GM23248 (cell line): ENCODE measurements around the gene MEGF11. TPM values are rescaled to one million over a fixed set of nuclear protein-coding genes. Genes with fewer than 3 reads are reported as not detected.

ENCODE experiments used
- DNase-seq: peaks from one replicate; pipeline ENCODE4 v3.0.0-alpha.2; 2015
- H2AFZ ChIP-seq: fragments of 200-600 bp; sonication (generic); 2 replicates; pipeline ENCODE4 v1.6.1; 2016; ENCODE audit warnings: antibody characterized with exemption
- H3F3A ChIP-seq: fragments of 200-600 bp; sonication (generic); 2 replicates; pipeline ENCODE4 v1.6.1; 2016; ENCODE audit warnings: mild to moderate bottlenecking, antibody characterized with exemption, mixed run types; ENCODE audit not compliant: insufficient read depth
- H3K27ac ChIP-seq: fragments of 200-600 bp; sonication (generic); 2 replicates; pipeline ENCODE4 v1.5.1; 2016; ENCODE audit warnings: mild to moderate bottlenecking
- H3K27me3 ChIP-seq: fragments of 200-600 bp; sonication (generic); replicated peaks from 2 replicates; pipeline ENCODE4 v1.6.1; 2016; ENCODE audit warnings: mild to moderate bottlenecking; ENCODE audit not compliant: insufficient read depth
- H3K36me3 ChIP-seq: fragments of 200-600 bp; sonication (generic); 2 replicates; pipeline ENCODE4 v1.6.1; 2016; ENCODE audit warnings: low read depth, mild to moderate bottlenecking
- H3K4me1 ChIP-seq: fragments of 200-600 bp; sonication (generic); 2 replicates; pipeline ENCODE4 v1.6.1; 2016; ENCODE audit warnings: mild to moderate bottlenecking; ENCODE audit not compliant: insufficient read depth
- H3K4me2 ChIP-seq: fragments of 200-600 bp; sonication (generic); one replicate; pipeline ENCODE4 v1.6.1; 2016; ENCODE audit warnings: mild to moderate bottlenecking; ENCODE audit not compliant: unreplicated experiment
- H3K4me3 ChIP-seq: fragments of 200-600 bp; sonication (generic); 2 replicates; pipeline ENCODE4 v1.5.1; 2016; ENCODE audit warnings: mild to moderate bottlenecking
- H3K79me2 ChIP-seq: fragments of 200-600 bp; sonication (generic); 2 replicates; pipeline ENCODE4 v1.6.1; 2016; ENCODE audit warnings: mild to moderate bottlenecking; ENCODE audit not compliant: insufficient read depth
- H3K9ac ChIP-seq: fragments of 200-600 bp; sonication (generic); 2 replicates; pipeline ENCODE4 v1.6.1; 2016; ENCODE audit warnings: mild to moderate bottlenecking
- H3K9me2 ChIP-seq: fragments of 200-600 bp; sonication (generic); 2 replicates; pipeline ENCODE4 v1.6.1; 2016; ENCODE audit warnings: mixed run types, mild to moderate bottlenecking, moderate library complexity; ENCODE audit not compliant: insufficient read depth
- H3K9me3 ChIP-seq: fragments of 200-600 bp; sonication (generic); one replicate; pipeline ENCODE4 v1.6.1; 2017; ENCODE audit warnings: low read depth
- H4K20me1 ChIP-seq: fragments of 200-600 bp; sonication (generic); 2 replicates; pipeline ENCODE4 v1.6.0; 2016; ENCODE audit not compliant: insufficient read depth
- EZH2 ChIP-seq: fragments of 200-600 bp; sonication (generic); IDR thresholded peaks from 2 replicates; pipeline ENCODE4 v1.6.1; 2018; ENCODE audit warnings: antibody characterized with exemption, mild to moderate bottlenecking; ENCODE audit not compliant: insufficient read depth, poor library complexity, severe bottlenecking
- EZH2phosphoT487 ChIP-seq: fragments of 200-600 bp; sonication (generic); IDR thresholded peaks from 2 replicates; pipeline ENCODE4 v1.6.1; 2018; ENCODE audit warnings: antibody characterized with exemption, moderate library complexity, mild to moderate bottlenecking, low read depth; ENCODE audit not compliant: insufficient read depth
- WGBS, 2 experiments: methylation state at CpG; one replicate each; pipeline ENCODE4 v1.1.6; 2015 to 2017; ENCODE audit warnings: low lambda C conversion rate in 2 of 2, low coverage in 1 of 2; ENCODE audit errors: missing lambda C conversion rate in 2 of 2; 5-methylcytosine and 5-hydroxymethylcytosine counted together
- in situ Hi-C: fragments of 300-500 bp; cut with MboI; formaldehyde crosslinking; loops from 2 replicates; pipeline ENCODE4 v1.15.0; 2020
- polyA plus RNA-seq: library from polyadenylated mRNA; unstranded; fragments of >200 nt; fragmentation: Nextera tagmentation; extraction: Ambion mirVana; gene quantifications from 2 replicates; pipeline ENCODE4 v1.2.1, GENCODE V29; 2016
- total RNA-seq: library from RNA; depleted of rRNA; stranded (reverse); fragments of >200 nt; shearing (Covaris generic); gene quantifications from 2 replicates; pipeline ENCODE4 v1.2.3, GENCODE V29; 2014

MEGF11 gene
- total and polyA plus RNA-seq, 2 experiments from 2014 or later = 0.14 TPM; not detected in 1

DNA sequence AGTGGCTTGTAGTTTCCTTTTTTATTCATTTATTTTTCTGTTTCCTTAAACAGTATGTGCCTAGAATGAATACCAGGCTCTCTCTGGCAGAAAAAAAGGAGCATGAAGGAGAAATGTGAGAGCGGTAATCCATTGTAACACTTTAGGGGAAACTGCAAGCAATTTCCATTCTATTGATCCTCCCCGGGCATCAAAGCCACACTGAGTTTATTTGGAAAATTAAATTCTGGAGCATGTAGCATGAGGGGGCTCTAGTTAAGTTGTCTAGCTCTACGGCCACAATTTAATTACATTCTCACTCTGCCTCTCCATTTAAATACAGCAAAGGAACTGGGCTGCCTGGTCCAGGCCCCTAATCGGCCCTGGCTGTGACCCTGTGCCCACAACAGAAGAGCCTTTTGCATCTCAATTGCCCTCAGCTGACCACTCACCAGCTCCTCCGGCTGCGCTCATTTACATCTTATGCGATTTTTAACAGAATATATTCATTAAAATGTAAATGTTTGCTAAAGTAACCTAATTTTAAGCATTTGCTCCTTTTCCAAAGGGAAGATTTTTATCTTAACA lies 72.9 kb downstream of the MEGF11 start:
- no peaks in the 10 kb centered on the region for H3K9me3 ChIP-seq
- peaks cover 87% of the 10 kb centered on the region for H3K27me3 ChIP-seq
- in situ Hi-C loops = no loop called here
- no peak overlapping the region for H2AFZ ChIP-seq
- no peak overlapping the region for H3K27ac ChIP-seq
- no peak overlapping the region for H3K4me3 ChIP-seq
- no peak for DNase-seq
- H3K4me1 ChIP-seq = no peaks in the 10 kb centered on the region
- H3K9me2 ChIP-seq = no peaks in the 10 kb centered on the region
- no peaks in the 10 kb centered on the region for H3K79me2 ChIP-seq
- 67 to 69% methylated on average over 7 of the region's 7 CpGs for WGBS, 2 experiments
- H3K36me3 ChIP-seq = no peaks in the 10 kb centered on the region
- H3K9ac ChIP-seq = no peak overlapping the region
- no peaks in the 10 kb centered on the region for H4K20me1 ChIP-seq
- H3F3A ChIP-seq = no peaks in the 10 kb centered on the region
- TF ChIP-seq EZH2phosphoT487 = no peak
- TF ChIP-seq EZH2 = no peak
- no peak overlapping the region for H3K4me2 ChIP-seq

DNA sequence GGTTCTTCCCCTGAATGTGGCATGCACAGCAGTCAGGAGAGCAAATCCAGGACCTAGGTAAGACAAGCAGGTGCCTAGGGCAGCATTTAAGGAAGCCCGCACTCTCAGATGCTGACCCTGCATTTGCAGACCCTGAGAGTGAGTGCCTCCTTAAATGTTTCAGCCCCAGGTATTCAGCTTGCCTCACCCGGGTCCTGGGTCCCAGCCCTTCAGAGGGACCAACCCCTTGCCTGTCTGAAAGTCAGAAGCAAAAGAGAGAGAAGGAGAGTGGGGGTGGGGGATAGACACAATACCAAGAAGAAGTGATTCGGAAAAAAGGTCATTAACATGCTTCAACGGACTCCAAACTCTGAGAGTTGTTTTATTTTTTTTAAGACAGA lies 75.0 kb downstream of the MEGF11 start:
- no peak overlapping the region for H3K9ac ChIP-seq
- no peaks in the 10 kb centered on the region for H4K20me1 ChIP-seq
- 27 to 28% methylated on average over 4 of the region's 4 CpGs for WGBS, 2 experiments
- in situ Hi-C loops = no loop called here
- no peak for DNase-seq
- H3K9me3 ChIP-seq = no peaks in the 10 kb centered on the region
- H2AFZ ChIP-seq = no peak overlapping the region
- peaks cover 86% of the 10 kb centered on the region for H3K27me3 ChIP-seq
- no peak overlapping the region for H3K4me3 ChIP-seq
- H3K36me3 ChIP-seq = no peaks in the 10 kb centered on the region
- no peaks in the 10 kb centered on the region for H3K9me2 ChIP-seq
- TF ChIP-seq EZH2phosphoT487 = no peak
- no peak for TF ChIP-seq EZH2
- H3K4me1 ChIP-seq = no peaks in the 10 kb centered on the region
- H3K79me2 ChIP-seq = no peaks in the 10 kb centered on the region
- no peak overlapping the region for H3K4me2 ChIP-seq
- H3K27ac ChIP-seq = no peak overlapping the region
- no peaks in the 10 kb centered on the region for H3F3A ChIP-seq

DNA sequence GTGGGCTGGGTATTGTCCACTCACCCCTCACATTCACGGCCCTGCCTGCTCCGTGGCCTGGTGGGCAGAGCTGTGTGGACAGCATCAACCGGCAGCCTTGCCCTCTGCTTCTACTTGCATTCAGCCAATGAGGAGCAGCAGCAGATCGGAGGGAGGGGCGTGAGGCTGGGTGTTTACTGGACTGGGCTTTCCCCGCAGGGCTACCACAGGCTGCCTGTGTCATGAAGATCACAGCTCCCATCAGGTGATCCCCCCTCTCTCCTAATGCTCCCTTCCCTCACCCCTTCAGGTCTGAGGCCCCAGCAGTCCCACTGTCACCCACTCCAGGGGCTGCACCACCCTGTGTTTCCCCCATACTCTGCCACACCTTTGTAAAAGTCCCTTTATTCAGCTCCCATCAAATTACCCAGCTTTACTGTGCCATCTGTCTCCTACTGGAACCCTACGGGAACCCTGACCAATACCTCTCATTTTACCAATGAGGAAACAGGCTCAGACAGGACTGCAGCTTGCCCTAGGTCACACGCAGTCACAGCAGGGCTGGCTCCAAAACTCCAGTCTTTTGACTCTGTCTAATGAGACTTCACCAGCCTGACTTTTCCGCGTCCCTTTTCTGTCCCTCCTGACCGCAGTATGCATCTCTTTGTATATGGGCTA lies 81.1 kb downstream of the MEGF11 start:
- H4K20me1 ChIP-seq = no peaks in the 10 kb centered on the region
- no peaks in the 10 kb centered on the region for H3K9me3 ChIP-seq
- H3K4me2 ChIP-seq = no peak overlapping the region
- H2AFZ ChIP-seq = no peak overlapping the region
- DNase-seq = no peak
- H3K27ac ChIP-seq = no peak overlapping the region
- WGBS, 2 experiments = 42 to 49% methylated on average over 11 of the region's 11 CpGs
- no peaks in the 10 kb centered on the region for H3K4me1 ChIP-seq
- no peaks in the 10 kb centered on the region for H3K9me2 ChIP-seq
- no peaks in the 10 kb centered on the region for H3K36me3 ChIP-seq
- H3K79me2 ChIP-seq = no peaks in the 10 kb centered on the region
- no peak overlapping the region for H3K9ac ChIP-seq
- no peaks in the 10 kb centered on the region for H3F3A ChIP-seq
- TF ChIP-seq EZH2phosphoT487 (no peak), EZH2 (no peak)
- H3K4me3 ChIP-seq = no peak overlapping the region
- peaks cover 41% of the 10 kb centered on the region for H3K27me3 ChIP-seq
- in situ Hi-C loops = no loop called here

DNA sequence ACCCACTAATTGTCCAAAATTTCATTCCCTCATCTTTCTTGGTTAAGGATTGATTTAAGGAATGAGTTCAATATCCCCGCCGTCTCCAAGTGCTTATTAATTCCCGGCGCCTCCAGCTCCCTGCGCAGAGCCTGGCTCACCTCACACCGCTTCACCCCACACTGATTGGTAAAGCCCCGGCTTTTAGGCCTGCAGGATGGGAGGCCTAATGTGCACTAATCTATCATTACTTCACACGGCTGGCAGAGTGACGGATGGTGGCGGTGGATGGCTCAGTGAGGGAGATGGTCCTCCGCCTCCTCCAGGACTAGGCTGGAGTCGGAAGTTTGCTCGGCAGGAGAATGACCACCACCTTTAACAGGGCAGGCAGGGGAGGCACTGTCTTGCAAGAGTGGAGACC lies 81.7 kb downstream of the MEGF11 start:
- H3K9me3 ChIP-seq = no peaks in the 10 kb centered on the region
- H3K27ac ChIP-seq = no peak overlapping the region
- H3F3A ChIP-seq = no peaks in the 10 kb centered on the region
- TF ChIP-seq EZH2phosphoT487 (no peak), EZH2 (no peak)
- H3K4me3 ChIP-seq = no peak overlapping the region
- no peaks in the 10 kb centered on the region for H3K4me1 ChIP-seq
- peaks cover 35% of the 10 kb centered on the region for H3K27me3 ChIP-seq
- H3K79me2 ChIP-seq = no peaks in the 10 kb centered on the region
- no peaks in the 10 kb centered on the region for H3K36me3 ChIP-seq
- no peak overlapping the region for H2AFZ ChIP-seq
- DNase-seq = no peak
- no peaks in the 10 kb centered on the region for H3K9me2 ChIP-seq
- in situ Hi-C loops = no loop called here
- H3K4me2 ChIP-seq = no peak overlapping the region
- 66% methylated on average over 13 of the region's 13 CpGs for WGBS, 2 experiments
- H3K9ac ChIP-seq = no peak overlapping the region
- H4K20me1 ChIP-seq = no peaks in the 10 kb centered on the region
